G401 (cell line): ENCODE data around the gene SHCBP1. TPM values are rescaled to one million over a fixed set of nuclear protein-coding genes. Genes with fewer than 3 reads are reported as not detected.
"Not testable (repeated sequence)": the region's sequence is repeated elsewhere in the genome, so short reads cannot be mapped to it uniquely, and the experiment has no call there.

ENCODE experiments used
- DNase-seq: peaks from one replicate; pipeline ENCODE4 v3.0.0-alpha.2; 2015; ENCODE audit warnings: low spot score
- in situ Hi-C: cut with HindIII; loops from 2 replicates; pipeline ENCODE4 v1.10.0; 2016; ENCODE audit warnings: low sequenced_read_pairs, mixed read lengths
- total RNA-seq: library from RNA; depleted of rRNA; stranded (reverse); fragments of >200 nt; shearing (Covaris generic); gene quantifications from 2 replicates; pipeline ENCODE4 v1.2.3, GENCODE V29; 2014; rRNA removed

The SHCBP1 gene
- total RNA-seq, 1 experiment from 2014 or later: 30.9 TPM

DNA sequence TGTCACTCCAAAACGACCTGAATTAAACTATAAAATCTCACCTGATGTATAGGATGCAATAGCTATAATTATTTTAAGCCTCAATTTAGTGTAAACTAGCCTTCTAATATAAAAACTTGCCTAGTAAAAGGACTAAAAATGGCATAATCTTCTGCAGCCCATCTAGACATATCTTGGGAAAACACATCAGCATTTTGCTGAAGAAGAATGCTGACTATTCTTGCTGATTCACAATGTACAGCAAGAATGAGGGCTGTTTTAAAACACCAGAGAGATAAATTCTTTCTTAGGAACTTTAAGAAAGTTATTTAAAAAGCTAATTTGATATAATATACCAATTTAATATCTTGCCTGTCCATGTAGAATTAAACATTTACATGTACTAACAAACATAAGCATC lies 63.2 kb downstream of the SHCBP1 start:
- in situ Hi-C loops: no loop called here
- DNase-seq: no peak

DNA sequence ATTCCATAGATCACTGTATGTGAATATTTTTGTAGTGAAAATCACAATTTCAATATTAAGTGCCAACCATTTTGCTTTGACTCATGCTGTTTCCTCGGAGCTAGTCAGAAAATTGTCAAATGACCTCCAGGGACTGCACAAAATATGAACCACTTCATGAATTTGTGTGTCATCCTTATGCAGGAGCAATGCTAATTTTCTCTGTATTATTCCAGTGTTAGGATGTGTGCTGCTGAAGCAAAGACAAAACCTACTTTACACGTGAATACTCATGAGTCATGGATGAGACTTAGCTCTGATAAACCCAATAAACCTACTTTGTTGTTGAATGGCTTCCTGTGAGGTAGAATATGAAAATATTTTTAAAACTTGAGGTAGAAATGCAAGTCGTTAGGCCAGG lies 65.2 kb downstream of the SHCBP1 start:
- in situ Hi-C loops: no loop called here
- DNase-seq: no peak

DNA sequence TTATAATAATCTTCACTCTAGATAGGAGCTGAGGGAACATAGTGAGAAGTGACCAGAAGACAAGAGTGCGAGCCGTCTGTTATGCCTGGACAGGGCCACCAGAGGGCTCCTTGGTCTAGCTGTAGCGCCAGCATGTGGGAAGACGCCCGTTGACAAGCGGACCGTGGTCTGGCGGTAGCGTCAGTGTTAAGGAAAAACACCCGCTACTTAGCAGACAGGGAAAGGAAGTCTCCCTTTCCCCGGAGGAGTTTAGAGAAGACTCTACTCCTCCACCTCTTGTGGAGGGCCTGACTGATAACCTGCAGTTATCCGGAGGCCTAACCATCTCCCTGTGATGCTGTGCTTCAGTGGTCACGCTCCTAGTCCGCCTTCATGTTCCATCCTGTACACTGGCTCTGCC lies 66.7 kb downstream of the SHCBP1 start:
- peak; percentile 60 for DNase-seq
- in situ Hi-C loops: not testable (repeated sequence)

DNA sequence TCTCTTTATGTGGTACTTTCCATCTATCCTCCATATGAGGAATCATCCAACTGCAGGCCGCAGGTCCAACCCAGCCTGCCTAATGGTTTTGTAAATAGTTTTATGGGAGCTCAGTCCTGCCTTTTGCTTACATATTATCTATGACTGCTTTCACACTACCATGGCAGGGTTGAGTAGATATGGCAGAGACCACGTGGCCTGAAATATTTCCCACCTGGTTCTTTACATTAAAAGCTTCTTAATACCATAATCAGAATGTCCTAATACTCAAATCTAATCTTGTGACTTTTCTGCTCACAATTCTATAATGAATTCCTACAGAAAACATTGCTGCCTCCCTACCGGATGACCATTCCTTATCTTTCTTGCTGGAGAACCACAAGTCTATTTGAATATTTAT lies 71.7 kb downstream of the SHCBP1 start:
- DNase-seq: no peak
- in situ Hi-C loops: no loop called here

Other genes with a start within 250 kb of the SHCBP1 start
- gene VPS35, start 67.8 kb upstream of the SHCBP1 start, total RNA-seq: 177 and 200 TPM in 2 replicates
- 88.0 and 88.2 TPM in 2 replicates for gene ORC6, start 68.3 kb upstream of the SHCBP1 start, total RNA-seq
- gene MYLK3, start 127.0 kb upstream of the SHCBP1 start, total RNA-seq: 4.7 and 9.1 TPM in 2 replicates
- gene C16orf87, start 209.8 kb upstream of the SHCBP1 start, total RNA-seq: 19.6 and 20.6 TPM in 2 replicates